Liver (tissue), 9 donors: Measurements from ENCODE around the gene PIGM. TPM values are rescaled to one million over a fixed set of nuclear protein-coding genes. Genes with fewer than 3 reads are reported as not detected.

Experiments
- DNase-seq: peaks from one replicate; pipeline ENCODE4 v3.0.0-alpha.2; 2017; ENCODE audit warnings: low spot score
- H3K27ac ChIP-seq, 2 donors: one replicate each; pipeline ENCODE4 v1.7.0; 2013; ENCODE audit warnings: inconsistent platforms in 2 of 2, low read length in 2 of 2, control low read depth in 1 of 2, low read depth in 1 of 2, mild to moderate bottlenecking in 1 of 2
- H3K27me3 ChIP-seq, 4 donors: one replicate each; pipeline versions ENCODE4 v1.6.1 to v1.7.0; 2013; ENCODE audit warnings: low read length in 3 of 4, inconsistent platforms in 1 of 4, mild to moderate bottlenecking in 1 of 4, moderate library complexity in 1 of 4; ENCODE audit not compliant: control insufficient read depth in 4 of 4, insufficient read depth in 4 of 4
- H3K36me3 ChIP-seq, 4 donors: one replicate each; pipeline versions ENCODE4 v1.6.1 to v1.7.0; 2013; ENCODE audit warnings: low read length in 3 of 4, mild to moderate bottlenecking in 3 of 4, low read depth in 1 of 4, moderate library complexity in 1 of 4; ENCODE audit not compliant: control insufficient read depth in 4 of 4, insufficient read depth in 3 of 4
- H3K4me1 ChIP-seq, 4 donors: one replicate each; pipeline versions ENCODE4 v1.6.1 to v1.7.0; 2013; ENCODE audit warnings: low read length in 3 of 4, mild to moderate bottlenecking in 3 of 4, moderate library complexity in 1 of 4; ENCODE audit not compliant: control insufficient read depth in 4 of 4, insufficient read depth in 4 of 4
- H3K4me3 ChIP-seq, 3 donors: one replicate each; pipeline versions ENCODE4 v1.6.1 to v1.7.0; 2013; ENCODE audit warnings: low read length in 3 of 3, control low read depth in 1 of 3, low read depth in 1 of 3, mild to moderate bottlenecking in 1 of 3
- H3K9ac ChIP-seq, 2 donors: one replicate each; pipeline ENCODE4 v1.7.0; 2013; ENCODE audit warnings: low read length in 2 of 2, mild to moderate bottlenecking in 2 of 2, moderate library complexity in 2 of 2, control low read depth in 1 of 2, low read depth in 1 of 2
- H3K9me3 ChIP-seq, 4 donors: one replicate each; pipeline versions ENCODE4 v1.6.1 to v1.7.0; 2013; ENCODE audit warnings: low read length in 3 of 4; ENCODE audit not compliant: control insufficient read depth in 4 of 4
- ATF3 ChIP-seq: IDR thresholded peaks from 2 replicates; pipeline ENCODE4 v1.6.1; 2016; ENCODE audit warnings: antibody characterized with exemption
- EGR1 ChIP-seq, 2 donors: IDR thresholded peaks; 2 replicates each; pipeline ENCODE4 v1.6.1; 2016 to 2018; ENCODE audit warnings: antibody characterized with exemption in 2 of 2, low read depth in 2 of 2
- FOXA1 ChIP-seq: IDR thresholded peaks from 2 replicates; pipeline ENCODE4 v1.6.1; 2016; ENCODE audit warnings: antibody characterized with exemption
- FOXA2 ChIP-seq: IDR thresholded peaks from 2 replicates; pipeline ENCODE4 v1.6.1; 2016; ENCODE audit warnings: antibody characterized with exemption
- GABPA ChIP-seq, 2 donors: IDR thresholded peaks in 1 of 2; conservative IDR thresholded peaks in 1 of 2; 2 replicates each; pipeline ENCODE4 v1.6.1; 2016; ENCODE audit warnings: antibody characterized with exemption in 2 of 2, mild to moderate bottlenecking in 1 of 2, moderate library complexity in 1 of 2
- HNF4A ChIP-seq, 2 donors: conservative IDR thresholded peaks; 2 replicates each; pipeline ENCODE4 v1.6.1; 2016; ENCODE audit warnings: antibody characterized with exemption in 2 of 2, mild to moderate bottlenecking in 2 of 2
- HNF4G ChIP-seq: IDR thresholded peaks from 2 replicates; pipeline ENCODE4 v1.6.1; 2016; ENCODE audit warnings: antibody characterized with exemption
- JUND ChIP-seq, 2 donors: IDR thresholded peaks; 2 replicates each; pipeline ENCODE4 v1.6.1; 2016; ENCODE audit warnings: antibody characterized with exemption in 2 of 2
- NR2F2 ChIP-seq: IDR thresholded peaks from 2 replicates; pipeline ENCODE4 v1.6.1; 2016; ENCODE audit warnings: antibody characterized with exemption
- RAD21 ChIP-seq, 2 donors: IDR thresholded peaks; 2 replicates each; pipeline ENCODE4 v1.6.1; 2016; ENCODE audit warnings: antibody characterized with exemption in 2 of 2, mild to moderate bottlenecking in 2 of 2
- RXRA ChIP-seq, 2 donors: IDR thresholded peaks; 2 replicates each; pipeline ENCODE4 v1.6.1; 2017 to 2018; ENCODE audit warnings: antibody characterized with exemption in 2 of 2, mild to moderate bottlenecking in 1 of 2
- SP1 ChIP-seq: IDR thresholded peaks from 2 replicates; pipeline ENCODE4 v1.6.1; 2018; ENCODE audit warnings: antibody characterized with exemption, mild to moderate bottlenecking
- TAF1 ChIP-seq: conservative IDR thresholded peaks from 2 replicates; pipeline ENCODE4 v1.6.1; 2016; ENCODE audit warnings: antibody characterized with exemption, mild to moderate bottlenecking
- YY1 ChIP-seq: IDR thresholded peaks from 2 replicates; pipeline ENCODE4 v1.6.1; 2016; ENCODE audit warnings: antibody characterized with exemption, mild to moderate bottlenecking
- WGBS: extraction: QIAGEN DNeasy Blood & Tissue Kit; methylation state at CpG from one replicate; pipeline ENCODE4 v1.1.7; 2013; 5-methylcytosine and 5-hydroxymethylcytosine counted together
- polyA plus RNA-seq, 2 donors: library from polyadenylated mRNA; stranded (reverse) in 1 of 2; unstranded in 1 of 2; fragments of 200-250 nt in 1 of 2; fragments of >200 nt in 1 of 2; fragmentation: Nextera tagmentation in 1 of 2; extraction: Ambion mirVana in 1 of 2; gene quantifications; one replicate each; pipeline versions ENCODE4 v1.2.1 to v1.2.3, GENCODE V29; 2013 to 2015
- total RNA-seq, 2 donors: library from RNA; depleted of rRNA; stranded (reverse); fragments of >200 nt; gene quantifications; one replicate each; pipeline ENCODE4 v1.2.3, GENCODE V29; 2014
- TF ChIP-seq, protein P1 (sequence below): IDR thresholded peaks from 2 replicates; pipeline ENCODE4 v1.6.1; 2016; ENCODE audit warnings: antibody characterized with exemption, mild to moderate bottlenecking
- TF ChIP-seq, protein P2 (sequence below): IDR thresholded peaks from 2 replicates; pipeline ENCODE4 v1.6.1; 2016; ENCODE audit warnings: antibody characterized with exemption
- TF ChIP-seq, protein P3 (sequence below): IDR thresholded peaks from 2 replicates; pipeline ENCODE4 v1.6.1; 2016; ENCODE audit warnings: antibody characterized with exemption
- TF ChIP-seq, protein P4 (sequence below): fragments of 150-350 bp; IDR thresholded peaks from 2 replicates; pipeline ENCODE4 v1.5.1; 2017; ENCODE audit warnings: improper control_type of control experiment, low read depth, low read length; ENCODE audit not compliant: missing input control
- donor health status: healthy.
- donor health status: healthy.
- donor health status: healthy.
- donor health status: healthy.
- donor health status: healthy.

Gene PIGM
- total and polyA plus RNA-seq, 4 donors = 2.9 to 4.2 (median 3.6) TPM

- Histone ChIP-seq H3K36me3 (no peaks in the 10 kb centered on the region), H3K27me3 (no peaks in the 10 kb centered on the region), H3K27ac (no peak overlapping the region), H3K4me1 (no peaks in the 10 kb centered on the region), H3K9me3 (no peaks in the 10 kb centered on the region), H3K9ac (no peak overlapping the region), H3K4me3 (no peak overlapping the region)
- 79% methylated on average over 6 of the region's 6 CpGs for WGBS
- no peak for TF ChIP-seq JUND (IDR thresholded peaks at IDR 0.05)
- TF ChIP-seq FOXA2 = no peak
- no peak for TF ChIP-seq FOXA1
- TF ChIP-seq, protein P1, sequence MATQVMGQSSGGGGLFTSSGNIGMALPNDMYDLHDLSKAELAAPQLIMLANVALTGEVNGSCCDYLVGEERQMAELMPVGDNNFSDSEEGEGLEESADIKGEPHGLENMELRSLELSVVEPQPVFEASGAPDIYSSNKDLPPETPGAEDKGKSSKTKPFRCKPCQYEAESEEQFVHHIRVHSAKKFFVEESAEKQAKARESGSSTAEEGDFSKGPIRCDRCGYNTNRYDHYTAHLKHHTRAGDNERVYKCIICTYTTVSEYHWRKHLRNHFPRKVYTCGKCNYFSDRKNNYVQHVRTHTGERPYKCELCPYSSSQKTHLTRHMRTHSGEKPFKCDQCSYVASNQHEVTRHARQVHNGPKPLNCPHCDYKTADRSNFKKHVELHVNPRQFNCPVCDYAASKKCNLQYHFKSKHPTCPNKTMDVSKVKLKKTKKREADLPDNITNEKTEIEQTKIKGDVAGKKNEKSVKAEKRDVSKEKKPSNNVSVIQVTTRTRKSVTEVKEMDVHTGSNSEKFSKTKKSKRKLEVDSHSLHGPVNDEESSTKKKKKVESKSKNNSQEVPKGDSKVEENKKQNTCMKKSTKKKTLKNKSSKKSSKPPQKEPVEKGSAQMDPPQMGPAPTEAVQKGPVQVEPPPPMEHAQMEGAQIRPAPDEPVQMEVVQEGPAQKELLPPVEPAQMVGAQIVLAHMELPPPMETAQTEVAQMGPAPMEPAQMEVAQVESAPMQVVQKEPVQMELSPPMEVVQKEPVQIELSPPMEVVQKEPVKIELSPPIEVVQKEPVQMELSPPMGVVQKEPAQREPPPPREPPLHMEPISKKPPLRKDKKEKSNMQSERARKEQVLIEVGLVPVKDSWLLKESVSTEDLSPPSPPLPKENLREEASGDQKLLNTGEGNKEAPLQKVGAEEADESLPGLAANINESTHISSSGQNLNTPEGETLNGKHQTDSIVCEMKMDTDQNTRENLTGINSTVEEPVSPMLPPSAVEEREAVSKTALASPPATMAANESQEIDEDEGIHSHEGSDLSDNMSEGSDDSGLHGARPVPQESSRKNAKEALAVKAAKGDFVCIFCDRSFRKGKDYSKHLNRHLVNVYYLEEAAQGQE = no peak
- no peak for TF ChIP-seq HNF4A (conservative IDR thresholded peaks at IDR 0.05)
- TF ChIP-seq SP1 = no peak
- TF ChIP-seq EGR1 (IDR thresholded peaks at IDR 0.05; ENCODE audit: low read depth in 2 of 2) = no peak
- no peak for TF ChIP-seq GABPA (IDR thresholded peaks at IDR 0.05 in 1 of 2, conservative IDR thresholded peaks at IDR 0.05 in 1 of 2)
- no peak for TF ChIP-seq NR2F2
- no peak for TF ChIP-seq YY1
- TF ChIP-seq, protein P2, sequence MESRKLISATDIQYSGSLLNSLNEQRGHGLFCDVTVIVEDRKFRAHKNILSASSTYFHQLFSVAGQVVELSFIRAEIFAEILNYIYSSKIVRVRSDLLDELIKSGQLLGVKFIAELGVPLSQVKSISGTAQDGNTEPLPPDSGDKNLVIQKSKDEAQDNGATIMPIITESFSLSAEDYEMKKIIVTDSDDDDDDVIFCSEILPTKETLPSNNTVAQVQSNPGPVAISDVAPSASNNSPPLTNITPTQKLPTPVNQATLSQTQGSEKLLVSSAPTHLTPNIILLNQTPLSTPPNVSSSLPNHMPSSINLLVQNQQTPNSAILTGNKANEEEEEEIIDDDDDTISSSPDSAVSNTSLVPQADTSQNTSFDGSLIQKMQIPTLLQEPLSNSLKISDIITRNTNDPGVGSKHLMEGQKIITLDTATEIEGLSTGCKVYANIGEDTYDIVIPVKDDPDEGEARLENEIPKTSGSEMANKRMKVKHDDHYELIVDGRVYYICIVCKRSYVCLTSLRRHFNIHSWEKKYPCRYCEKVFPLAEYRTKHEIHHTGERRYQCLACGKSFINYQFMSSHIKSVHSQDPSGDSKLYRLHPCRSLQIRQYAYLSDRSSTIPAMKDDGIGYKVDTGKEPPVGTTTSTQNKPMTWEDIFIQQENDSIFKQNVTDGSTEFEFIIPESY = no peak
- TF ChIP-seq, protein P3, sequence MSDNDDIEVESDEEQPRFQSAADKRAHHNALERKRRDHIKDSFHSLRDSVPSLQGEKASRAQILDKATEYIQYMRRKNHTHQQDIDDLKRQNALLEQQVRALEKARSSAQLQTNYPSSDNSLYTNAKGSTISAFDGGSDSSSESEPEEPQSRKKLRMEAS = no peak
- no peak for TF ChIP-seq RXRA (IDR thresholded peaks at IDR 0.05)
- no peak for TF ChIP-seq RAD21 (IDR thresholded peaks at IDR 0.05)
- no peak for DNase-seq
These were observed 30.4 kb upstream of the PIGM start for GRCh38 chr1:160062230-160062532.

- H3K4me1 ChIP-seq = no peaks in the 10 kb centered on the region
- WGBS = 63% methylated on average over 15 of the region's 15 CpGs
- H3K9ac ChIP-seq = no peak overlapping the region
- H3K27ac ChIP-seq = no peak overlapping the region
- no peak for DNase-seq
- TF ChIP-seq FOXA1 (no peak), HNF4G (no peak), ATF3 (no peak), SP1 (no peak), FOXA2 (no peak), EGR1 (IDR thresholded peaks at IDR 0.05; ENCODE audit: low read depth in 2 of 2) (no peak), GABPA (IDR thresholded peaks at IDR 0.05 in 1 of 2, conservative IDR thresholded peaks at IDR 0.05 in 1 of 2) (no peak), RAD21 (IDR thresholded peaks at IDR 0.05) (no peak), JUND (IDR thresholded peaks at IDR 0.05) (no peak), YY1 (no peak), NR2F2 (no peak), TAF1 (no peak)
- TF ChIP-seq, protein P3 = no peak
- TF ChIP-seq, protein P4, sequence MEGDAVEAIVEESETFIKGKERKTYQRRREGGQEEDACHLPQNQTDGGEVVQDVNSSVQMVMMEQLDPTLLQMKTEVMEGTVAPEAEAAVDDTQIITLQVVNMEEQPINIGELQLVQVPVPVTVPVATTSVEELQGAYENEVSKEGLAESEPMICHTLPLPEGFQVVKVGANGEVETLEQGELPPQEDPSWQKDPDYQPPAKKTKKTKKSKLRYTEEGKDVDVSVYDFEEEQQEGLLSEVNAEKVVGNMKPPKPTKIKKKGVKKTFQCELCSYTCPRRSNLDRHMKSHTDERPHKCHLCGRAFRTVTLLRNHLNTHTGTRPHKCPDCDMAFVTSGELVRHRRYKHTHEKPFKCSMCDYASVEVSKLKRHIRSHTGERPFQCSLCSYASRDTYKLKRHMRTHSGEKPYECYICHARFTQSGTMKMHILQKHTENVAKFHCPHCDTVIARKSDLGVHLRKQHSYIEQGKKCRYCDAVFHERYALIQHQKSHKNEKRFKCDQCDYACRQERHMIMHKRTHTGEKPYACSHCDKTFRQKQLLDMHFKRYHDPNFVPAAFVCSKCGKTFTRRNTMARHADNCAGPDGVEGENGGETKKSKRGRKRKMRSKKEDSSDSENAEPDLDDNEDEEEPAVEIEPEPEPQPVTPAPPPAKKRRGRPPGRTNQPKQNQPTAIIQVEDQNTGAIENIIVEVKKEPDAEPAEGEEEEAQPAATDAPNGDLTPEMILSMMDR = no peak
- TF ChIP-seq, protein P1 = no peak
- no peaks in the 10 kb centered on the region for H3K36me3 ChIP-seq
- H3K9me3 ChIP-seq = no peaks in the 10 kb centered on the region
- H3K27me3 ChIP-seq = no peaks in the 10 kb centered on the region
- H3K4me3 ChIP-seq = no peak overlapping the region
These were observed 29.8 kb upstream of the PIGM start for GRCh38 chr1:160061369-160062229.
